ENCODE data around the gene DELE1. TPM values are rescaled to one million over a fixed set of nuclear protein-coding genes. Genes with fewer than 3 reads are reported as not detected.

DELE1 gene
- total RNA-seq, 4 donors from 2014 or later: 47.2 to 67.2 (median 49.2) TPM

DNA sequence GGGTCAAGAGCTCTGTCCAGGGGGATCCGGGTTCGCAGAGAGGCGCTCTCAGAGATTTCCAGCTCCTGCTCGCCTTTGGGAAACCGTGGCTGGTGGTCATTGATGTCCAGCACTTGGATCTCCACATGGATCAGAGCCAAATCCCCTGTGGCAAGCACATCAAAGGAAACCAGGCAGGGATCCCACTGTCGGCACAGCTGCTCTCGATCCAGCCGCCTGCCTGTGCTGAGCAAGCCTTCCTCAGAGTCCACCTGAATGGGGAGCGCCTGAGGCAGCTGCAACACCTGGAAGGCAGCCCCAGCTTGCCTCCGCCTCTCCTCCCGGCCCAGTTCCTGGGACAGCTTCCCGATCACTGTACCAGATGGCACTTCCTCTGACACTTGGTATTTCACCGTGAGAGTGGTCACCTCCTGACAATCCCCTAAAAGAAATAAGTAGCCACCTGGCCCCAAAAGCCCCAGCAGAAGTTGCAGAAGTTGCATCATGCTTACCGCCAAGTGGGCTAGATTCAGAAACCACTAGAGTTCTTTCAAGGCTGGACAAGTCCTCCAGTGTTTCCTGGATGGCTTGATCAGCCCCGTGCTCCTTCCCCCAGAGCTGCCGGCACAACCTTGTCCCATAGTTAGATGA lies 33.8 kb downstream of the DELE1 start:
- TF ChIP-seq, protein P1, sequence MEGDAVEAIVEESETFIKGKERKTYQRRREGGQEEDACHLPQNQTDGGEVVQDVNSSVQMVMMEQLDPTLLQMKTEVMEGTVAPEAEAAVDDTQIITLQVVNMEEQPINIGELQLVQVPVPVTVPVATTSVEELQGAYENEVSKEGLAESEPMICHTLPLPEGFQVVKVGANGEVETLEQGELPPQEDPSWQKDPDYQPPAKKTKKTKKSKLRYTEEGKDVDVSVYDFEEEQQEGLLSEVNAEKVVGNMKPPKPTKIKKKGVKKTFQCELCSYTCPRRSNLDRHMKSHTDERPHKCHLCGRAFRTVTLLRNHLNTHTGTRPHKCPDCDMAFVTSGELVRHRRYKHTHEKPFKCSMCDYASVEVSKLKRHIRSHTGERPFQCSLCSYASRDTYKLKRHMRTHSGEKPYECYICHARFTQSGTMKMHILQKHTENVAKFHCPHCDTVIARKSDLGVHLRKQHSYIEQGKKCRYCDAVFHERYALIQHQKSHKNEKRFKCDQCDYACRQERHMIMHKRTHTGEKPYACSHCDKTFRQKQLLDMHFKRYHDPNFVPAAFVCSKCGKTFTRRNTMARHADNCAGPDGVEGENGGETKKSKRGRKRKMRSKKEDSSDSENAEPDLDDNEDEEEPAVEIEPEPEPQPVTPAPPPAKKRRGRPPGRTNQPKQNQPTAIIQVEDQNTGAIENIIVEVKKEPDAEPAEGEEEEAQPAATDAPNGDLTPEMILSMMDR (IDR thresholded peaks at IDR 0.05): no peak
- TF ChIP-seq POLR2A (IDR thresholded peaks at IDR 0.05): no peak
- intact Hi-C loops (cut with DNase I; ENCODE audit: low total_unique reads): loop anchor here (5.0 to 10.0 kb wide), 2 partner anchors 73 to 265 kb away; no protein-coding TSS in a partner anchor
- H3K4me3 ChIP-seq (ENCODE audit: low read depth, poor library complexity, severe bottlenecking): no peak overlapping the region
- DNase-seq (ENCODE audit: low spot score in 2 of 2): peak in 1 of 2 donors; percentile 82
- WGBS, 2 donors: 45 to 47% methylated on average over 16 of the region's 16 CpGs

- WGBS, 2 donors: 42 to 48% methylated on average over 7 of the region's 7 CpGs
- intact Hi-C loops (cut with DNase I; ENCODE audit: low total_unique reads): loop anchor here (5.0 to 10.0 kb wide), 2 partner anchors 73 to 266 kb away; no protein-coding TSS in a partner anchor
- TF ChIP-seq POLR2A (IDR thresholded peaks at IDR 0.05): no peak
- TF ChIP-seq, protein P1 (IDR thresholded peaks at IDR 0.05): no peak
- H3K4me3 ChIP-seq (ENCODE audit: low read depth, poor library complexity, severe bottlenecking): no peak within 1 kb of the TSS
- peak in 1 of 2 donors; percentile 89 for DNase-seq (ENCODE audit: low spot score in 2 of 2)
These were observed 34.4 kb downstream of the DELE1 start, which contains the start of gene PCDH12 for GRCh38 chr5:141958113-141958512. Gene PCDH12 (minus strand): TSS chr5:141958202. CDS start chr5:141957851, 351 bp downstream.

DNA sequence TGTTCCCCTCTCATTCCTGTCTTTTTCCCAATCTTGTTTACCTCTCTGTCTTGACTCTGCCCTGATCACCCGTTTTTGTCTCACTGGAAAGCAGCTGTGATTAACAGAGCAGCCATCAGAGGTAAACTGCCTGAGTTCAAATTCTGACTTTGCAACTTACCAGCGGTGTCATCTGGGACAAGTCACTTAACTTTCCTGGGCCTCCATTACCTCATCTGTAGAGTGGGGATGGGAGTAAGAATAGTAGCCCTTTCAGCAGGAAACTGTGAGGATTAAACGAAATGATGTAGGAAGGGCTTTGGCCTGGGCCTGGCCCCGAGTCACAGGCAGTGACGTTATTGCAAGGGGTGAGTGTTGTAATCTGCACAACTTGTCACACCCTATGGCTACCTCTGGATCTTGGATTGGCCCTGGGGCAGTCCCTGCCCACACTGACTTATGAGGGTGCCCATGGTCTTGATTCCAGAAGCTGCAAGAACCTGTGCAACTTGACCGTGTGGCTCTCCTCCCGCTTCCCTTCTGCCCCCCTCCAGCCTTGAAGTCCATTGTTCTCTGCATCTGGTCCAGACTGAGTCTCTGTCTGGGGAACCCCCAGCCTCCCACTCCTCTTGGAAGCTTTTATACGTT lies 35.0 kb downstream of the DELE1 start:
- intact Hi-C loops (cut with DNase I; ENCODE audit: low total_unique reads): loop anchor here (5.0 to 10.0 kb wide), 2 partner anchors 74 to 266 kb away; no protein-coding TSS in a partner anchor
- no peak overlapping the region for H3K4me3 ChIP-seq (ENCODE audit: low read depth, poor library complexity, severe bottlenecking)
- TF ChIP-seq, protein P1 (IDR thresholded peaks at IDR 0.05): no peak
- no peak for TF ChIP-seq POLR2A (IDR thresholded peaks at IDR 0.05)
- DNase-seq (ENCODE audit: low spot score in 2 of 2): peak in 1 of 2 donors; percentile 85
- WGBS, 2 donors: 53 to 65% methylated on average over 8 of the region's 8 CpGs

DNA sequence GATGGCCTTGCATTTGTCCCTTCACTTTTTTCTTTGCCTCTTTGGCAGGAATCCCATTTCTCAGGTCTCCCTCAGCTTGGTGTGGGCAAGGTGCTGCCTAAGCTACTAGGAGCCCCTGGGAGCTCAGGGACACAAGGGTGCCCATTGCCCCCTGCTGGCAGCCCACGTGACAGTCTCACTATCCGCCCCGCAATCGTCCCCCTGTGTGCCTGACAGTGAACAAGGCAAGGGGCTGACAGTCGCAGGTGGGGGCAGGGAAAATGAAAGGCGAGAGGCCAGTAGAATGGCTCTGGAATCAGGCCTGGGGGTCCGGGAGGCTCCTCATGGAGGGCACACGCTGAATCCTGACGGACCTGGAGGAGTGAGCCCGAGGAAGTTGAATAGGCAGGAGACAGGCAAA lies 36.3 kb downstream of the DELE1 start:
- H3K4me3 ChIP-seq (ENCODE audit: low read depth, poor library complexity, severe bottlenecking): no peak overlapping the region
- intact Hi-C loops (cut with DNase I; ENCODE audit: low total_unique reads): no loop called here
- 75 to 80% methylated on average over 10 of the region's 10 CpGs for WGBS, 2 donors
- peak in 1 of 2 donors; percentile 81 for DNase-seq (ENCODE audit: low spot score in 2 of 2)
- TF ChIP-seq, protein P1 (IDR thresholded peaks at IDR 0.05): no peak
- no peak for TF ChIP-seq POLR2A (IDR thresholded peaks at IDR 0.05)

GRCh38 chr5:141960449-141961323 lies 37.0 kb downstream of the DELE1 start:
- intact Hi-C loops (cut with DNase I; ENCODE audit: low total_unique reads): no loop called here
- H3K4me3 ChIP-seq (ENCODE audit: low read depth, poor library complexity, severe bottlenecking): no peak overlapping the region
- WGBS, 2 donors: 29% methylated on average over 14 of the region's 14 CpGs
- TF ChIP-seq, protein P1 (IDR thresholded peaks at IDR 0.05): peak in 1 of 3 donors; percentile 84
- TF ChIP-seq POLR2A (IDR thresholded peaks at IDR 0.05): no peak
- peak; percentile 92 to 98 for DNase-seq (ENCODE audit: low spot score in 2 of 2)

Data from lower leg skin (tissue), 4 donors.